ENCODE measurements around the gene DACH1. TPM values are rescaled to one million over a fixed set of nuclear protein-coding genes. Genes with fewer than 3 reads are reported as not detected.

DACH1 gene
- total RNA-seq, 1 experiment from 2014 or later: not detected

DNA sequence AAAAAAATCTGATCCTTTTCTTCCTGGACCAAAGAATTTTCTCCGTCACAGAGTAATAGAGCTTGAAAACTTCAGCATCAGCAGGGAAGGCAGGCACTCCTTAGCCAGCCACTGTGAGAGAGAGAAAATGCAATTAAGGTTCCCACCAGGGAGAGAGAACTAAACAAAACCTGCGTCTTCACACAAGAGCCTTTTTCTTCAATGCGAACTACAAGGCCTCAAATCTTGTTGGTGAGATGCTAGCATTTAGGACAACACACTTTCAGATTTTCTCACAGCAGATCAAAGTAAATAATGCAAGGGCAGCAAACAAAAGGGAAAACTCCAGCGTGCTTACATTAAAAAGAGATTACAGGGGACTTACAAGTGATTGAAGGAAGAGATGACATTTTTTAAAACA is 80.1 kb downstream of the DACH1 start:
- Histone ChIP-seq H3K4me1 (ENCODE audit: control insufficient read depth in 1 of 2, insufficient read depth in 2 of 2, low read length in 2 of 2) (no peaks in the 10 kb centered on the region), H3K9me3 (ENCODE audit: control insufficient read depth in 1 of 2, insufficient read depth in 1 of 2, low read depth in 1 of 2, low read length in 2 of 2) (no peaks in the 10 kb centered on the region), H4K20me1 (ENCODE audit: insufficient read depth) (no peaks in the 10 kb centered on the region), H3K27ac (ENCODE audit: low read depth, low read length) (no peak overlapping the region), H3K9ac (ENCODE audit: low read length) (no peak overlapping the region), H3K9me2 (ENCODE audit: insufficient read depth) (no peaks in the 10 kb centered on the region), H3K79me2 (ENCODE audit: insufficient read depth, low read length) (no peaks in the 10 kb centered on the region), H3K36me3 (ENCODE audit: control insufficient read depth in 1 of 2, insufficient read depth in 2 of 2, low read length in 2 of 2) (no peaks in the 10 kb centered on the region), H3K4me3 (replicated peaks in 1 of 2; ENCODE audit: low read depth in 1 of 2, low read length in 2 of 2) (no peak overlapping the region), H3K4me2 (ENCODE audit: low read length) (no peak overlapping the region), H2AFZ (ENCODE audit: low read depth, low read length, poor library complexity, severe bottlenecking) (no peak overlapping the region), H3K27me3 (ENCODE audit: insufficient read depth, low read length) (no peaks in the 10 kb centered on the region)
- no TSS peak for BruUV-seq (replicated peaks)
- ChIA-PET RAD21 (ENCODE audit: low non-redundant PET in 1 of 2, low total read pairs in 2 of 2, uncharacterized antibody in 2 of 2, unreplicated experiment in 2 of 2) (no interaction called here), POLR2A (no interaction called here), CTCF (no interaction called here)
- no peak for TF ChIP-seq CEBPB (IDR thresholded peaks at IDR 0.05; ENCODE audit: low read depth)
- intact Hi-C loops (cut with micrococcal nuclease): no loop called here
- ATAC-seq (no peak), DNase-seq (ENCODE audit: low read depth, low spot score) (no peak)

DNA sequence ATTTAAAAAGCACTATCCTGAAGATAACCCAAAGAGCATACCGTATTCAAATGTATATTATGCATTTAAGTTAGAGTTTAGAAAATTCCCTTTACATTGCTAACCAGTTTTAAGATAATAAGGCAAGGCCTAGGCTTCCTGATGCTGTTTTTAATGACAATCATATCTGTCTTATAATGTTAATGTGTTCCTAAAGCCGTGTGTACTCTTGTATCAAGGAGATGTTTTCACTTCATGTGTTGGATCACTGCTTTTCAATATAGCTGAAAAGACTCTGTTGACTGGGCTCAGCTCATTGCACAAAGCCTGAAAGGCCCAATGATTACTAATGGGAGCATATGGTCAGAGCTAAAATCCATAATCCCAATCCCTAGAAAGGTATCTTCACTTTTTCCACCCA is 81.6 kb downstream of the DACH1 start:
- CTCF ChIA-PET: no interaction called here
- H3K4me2 ChIP-seq (ENCODE audit: low read length): no peak overlapping the region

More for the DNA sequence above, 81.6 kb downstream of the DACH1 start:
- Histone ChIP-seq H3K4me1 (ENCODE audit: control insufficient read depth in 1 of 2, insufficient read depth in 2 of 2, low read length in 2 of 2) (no peaks in the 10 kb centered on the region), H3K27me3 (ENCODE audit: insufficient read depth, low read length) (no peaks in the 10 kb centered on the region), H4K20me1 (ENCODE audit: insufficient read depth) (no peaks in the 10 kb centered on the region), H2AFZ (ENCODE audit: low read depth, low read length, poor library complexity, severe bottlenecking) (no peak overlapping the region), H3K79me2 (ENCODE audit: insufficient read depth, low read length) (no peaks in the 10 kb centered on the region), H3K4me3 (replicated peaks in 1 of 2; ENCODE audit: low read depth in 1 of 2, low read length in 2 of 2) (no peak overlapping the region), H3K9me3 (ENCODE audit: control insufficient read depth in 1 of 2, insufficient read depth in 1 of 2, low read depth in 1 of 2, low read length in 2 of 2) (no peaks in the 10 kb centered on the region), H3K27ac (ENCODE audit: low read depth, low read length) (no peak overlapping the region), H3K36me3 (ENCODE audit: control insufficient read depth in 1 of 2, insufficient read depth in 2 of 2, low read length in 2 of 2) (no peaks in the 10 kb centered on the region), H3K9ac (ENCODE audit: low read length) (no peak overlapping the region), H3K9me2 (ENCODE audit: insufficient read depth) (no peaks in the 10 kb centered on the region)
- ChIA-PET POLR2A (no interaction called here), RAD21 (ENCODE audit: low non-redundant PET in 1 of 2, low total read pairs in 2 of 2, uncharacterized antibody in 2 of 2, unreplicated experiment in 2 of 2) (no interaction called here)
- BruUV-seq (replicated peaks): no TSS peak
- ATAC-seq (no peak), DNase-seq (ENCODE audit: low read depth, low spot score) (no peak)
- TF ChIP-seq ZFX (IDR thresholded peaks at IDR 0.05) (no peak), SP1 (IDR thresholded peaks at IDR 0.05; ENCODE audit: low read depth) (no peak), FOSL1 (IDR thresholded peaks at IDR 0.05; ENCODE audit: low read depth) (no peak), MAX (IDR thresholded peaks at IDR 0.05) (no peak), POLR2A (IDR thresholded peaks at IDR 0.05; ENCODE audit: borderline replicate concordance, extremely low read depth, insufficient read depth, insufficient read length) (no peak), SRF (IDR thresholded peaks at IDR 0.05; ENCODE audit: low read depth) (no peak)
- TF ChIP-seq, protein P1, sequence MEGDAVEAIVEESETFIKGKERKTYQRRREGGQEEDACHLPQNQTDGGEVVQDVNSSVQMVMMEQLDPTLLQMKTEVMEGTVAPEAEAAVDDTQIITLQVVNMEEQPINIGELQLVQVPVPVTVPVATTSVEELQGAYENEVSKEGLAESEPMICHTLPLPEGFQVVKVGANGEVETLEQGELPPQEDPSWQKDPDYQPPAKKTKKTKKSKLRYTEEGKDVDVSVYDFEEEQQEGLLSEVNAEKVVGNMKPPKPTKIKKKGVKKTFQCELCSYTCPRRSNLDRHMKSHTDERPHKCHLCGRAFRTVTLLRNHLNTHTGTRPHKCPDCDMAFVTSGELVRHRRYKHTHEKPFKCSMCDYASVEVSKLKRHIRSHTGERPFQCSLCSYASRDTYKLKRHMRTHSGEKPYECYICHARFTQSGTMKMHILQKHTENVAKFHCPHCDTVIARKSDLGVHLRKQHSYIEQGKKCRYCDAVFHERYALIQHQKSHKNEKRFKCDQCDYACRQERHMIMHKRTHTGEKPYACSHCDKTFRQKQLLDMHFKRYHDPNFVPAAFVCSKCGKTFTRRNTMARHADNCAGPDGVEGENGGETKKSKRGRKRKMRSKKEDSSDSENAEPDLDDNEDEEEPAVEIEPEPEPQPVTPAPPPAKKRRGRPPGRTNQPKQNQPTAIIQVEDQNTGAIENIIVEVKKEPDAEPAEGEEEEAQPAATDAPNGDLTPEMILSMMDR (IDR thresholded peaks at IDR 0.05 in 2 of 3, conservative IDR thresholded peaks at IDR 0.05 in 1 of 3; ENCODE audit: borderline replicate concordance in 1 of 3, insufficient read depth in 1 of 3, low read depth in 2 of 3, low read length in 2 of 3): no peak
- TF ChIP-seq, protein P2, sequence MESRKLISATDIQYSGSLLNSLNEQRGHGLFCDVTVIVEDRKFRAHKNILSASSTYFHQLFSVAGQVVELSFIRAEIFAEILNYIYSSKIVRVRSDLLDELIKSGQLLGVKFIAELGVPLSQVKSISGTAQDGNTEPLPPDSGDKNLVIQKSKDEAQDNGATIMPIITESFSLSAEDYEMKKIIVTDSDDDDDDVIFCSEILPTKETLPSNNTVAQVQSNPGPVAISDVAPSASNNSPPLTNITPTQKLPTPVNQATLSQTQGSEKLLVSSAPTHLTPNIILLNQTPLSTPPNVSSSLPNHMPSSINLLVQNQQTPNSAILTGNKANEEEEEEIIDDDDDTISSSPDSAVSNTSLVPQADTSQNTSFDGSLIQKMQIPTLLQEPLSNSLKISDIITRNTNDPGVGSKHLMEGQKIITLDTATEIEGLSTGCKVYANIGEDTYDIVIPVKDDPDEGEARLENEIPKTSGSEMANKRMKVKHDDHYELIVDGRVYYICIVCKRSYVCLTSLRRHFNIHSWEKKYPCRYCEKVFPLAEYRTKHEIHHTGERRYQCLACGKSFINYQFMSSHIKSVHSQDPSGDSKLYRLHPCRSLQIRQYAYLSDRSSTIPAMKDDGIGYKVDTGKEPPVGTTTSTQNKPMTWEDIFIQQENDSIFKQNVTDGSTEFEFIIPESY (IDR thresholded peaks at IDR 0.05; ENCODE audit: extremely low read depth, insufficient replicate concordance, low read length): no peak
- intact Hi-C loops (cut with micrococcal nuclease): no loop called here

Data from HCT116 (cell line).